HCT116 (cell line): ENCODE results near the gene HMCN2. TPM values are rescaled to one million over a fixed set of nuclear protein-coding genes. Genes with fewer than 3 reads are reported as not detected.

Source experiments
- ATAC-seq: fragments of 200-7000 bp; cut with Tn5 transposase; 2 replicates; pipeline ENCODE4 v1.9.1; 2020; ENCODE audit warnings: mild to moderate bottlenecking, moderate library complexity
- BruUV-seq: library from RNA; stranded (reverse); fragments of 400-500 nt; replicated peaks from 2 replicates; lab custom pipeline; 2021; lab: Mats Ljungman, UMichigan
- CTCF ChIA-PET: fragments of 300-600 bp; sonication (Branson Sonifier 250); formaldehyde crosslinking; loops from one replicate; lab custom pipeline; 2021; ENCODE audit warnings: antibody characterized with exemption; lab: Charles Lee
- POLR2A ChIA-PET: fragments of 300-600, 350-600 bp; sonication (Branson Sonifier 250); formaldehyde crosslinking; loops from one replicate; lab custom pipeline; 2021; ENCODE audit warnings: antibody characterized with exemption; lab: Charles Lee
- RAD21 ChIA-PET, 2 experiments: fragments of 300-600 bp; sonication (Branson Sonifier 250); formaldehyde crosslinking; loops; one replicate each; lab custom pipeline; 2023; ENCODE audit warnings: low total read pairs in 2 of 2; ENCODE audit not compliant: uncharacterized antibody in 2 of 2, unreplicated experiment in 2 of 2, low non-redundant PET in 1 of 2; lab: Charles Lee
- DNase-seq: peaks from one replicate; pipeline ENCODE4 v3.0.0-alpha.2; 2010; ENCODE audit warnings: low read depth, low spot score
- H2AFZ ChIP-seq: fragments of 200-600 bp; shearing (Covaris generic), sonication (generic); 2 replicates; pipeline ENCODE4 v1.6.1; 2017; ENCODE audit warnings: low read depth, mixed run types, mixed read lengths, antibody characterized with exemption, low read length; ENCODE audit not compliant: poor library complexity, severe bottlenecking
- H3K27ac ChIP-seq: 2 replicates; pipeline ENCODE4 v1.5.1; 2012; ENCODE audit warnings: low read depth, low read length
- H3K27me3 ChIP-seq: fragments of 200-600 bp; sonication (generic); 2 replicates; pipeline ENCODE4 v1.6.1; 2016; ENCODE audit warnings: mixed run types, low read length, mixed read lengths; ENCODE audit not compliant: insufficient read depth
- H3K36me3 ChIP-seq, 2 experiments: fragments of 200-500 bp in 1 of 2; fragments of 200-600 bp in 1 of 2; sonication (Bioruptor generic) in 1 of 2; sonication (generic) in 1 of 2; 2 replicates each; pipeline versions ENCODE4 v1.5.1 to v1.6.1; 2014 to 2016; ENCODE audit warnings: low read length in 2 of 2, inconsistent platforms in 1 of 2, mixed read lengths in 1 of 2, mixed run types in 1 of 2; ENCODE audit not compliant: insufficient read depth in 2 of 2, control insufficient read depth in 1 of 2
- H3K4me1 ChIP-seq, 2 experiments: fragments of 200-600 bp in 1 of 2; sonication (generic) in 1 of 2; 2 replicates each; pipeline versions ENCODE4 v1.5.1 to v1.6.1; 2012 to 2017; ENCODE audit warnings: low read length in 2 of 2, inconsistent platforms in 1 of 2, mild to moderate bottlenecking in 1 of 2, mixed read lengths in 1 of 2, mixed run types in 1 of 2, moderate library complexity in 1 of 2; ENCODE audit not compliant: insufficient read depth in 2 of 2, control insufficient read depth in 1 of 2
- H3K4me2 ChIP-seq: fragments of 200-600 bp; sonication (generic); 2 replicates; pipeline ENCODE4 v1.6.1; 2017; ENCODE audit warnings: mixed run types, low read length, mixed read lengths
- H3K4me3 ChIP-seq, 2 experiments: fragments of 200-600 bp in 1 of 2; sonication (generic) in 1 of 2; replicated peaks in 1 of 2; 2 replicates each; pipeline ENCODE4 v1.5.1; 2011 to 2016; ENCODE audit warnings: low read length in 2 of 2, control low read depth in 1 of 2, low read depth in 1 of 2, mild to moderate bottlenecking in 1 of 2, mixed read lengths in 1 of 2, mixed run types in 1 of 2
- H3K79me2 ChIP-seq: fragments of 200-600 bp; sonication (generic); 2 replicates; pipeline ENCODE4 v1.6.1; 2017; ENCODE audit warnings: mild to moderate bottlenecking, mixed run types, low read length, moderate library complexity, mixed read lengths; ENCODE audit not compliant: insufficient read depth
- H3K9ac ChIP-seq: fragments of 200-600 bp; sonication (generic); 2 replicates; pipeline ENCODE4 v1.6.1; 2016; ENCODE audit warnings: low read length, mixed read lengths
- H3K9me2 ChIP-seq: fragments of 200-600 bp; sonication (generic), shearing (Covaris generic); 2 replicates; pipeline ENCODE4 v1.6.1; 2017; ENCODE audit warnings: mixed run types, mild to moderate bottlenecking, moderate library complexity; ENCODE audit not compliant: insufficient read depth
- H3K9me3 ChIP-seq, 2 experiments: fragments of 200-500 bp in 1 of 2; fragments of 200-600 bp in 1 of 2; sonication (Bioruptor generic) in 1 of 2; sonication (generic) in 1 of 2; 2 replicates each; pipeline ENCODE4 v1.6.1; 2014 to 2017; ENCODE audit warnings: low read length in 2 of 2, mixed read lengths in 2 of 2, inconsistent platforms in 1 of 2, low read depth in 1 of 2, mild to moderate bottlenecking in 1 of 2, mixed run types in 1 of 2, moderate library complexity in 1 of 2; ENCODE audit not compliant: control insufficient read depth in 1 of 2, insufficient read depth in 1 of 2
- H4K20me1 ChIP-seq: fragments of 200-600 bp; sonication (generic), shearing (Covaris generic); 2 replicates; pipeline ENCODE4 v1.6.1; 2017; ENCODE audit warnings: mixed run types, mild to moderate bottlenecking, moderate library complexity; ENCODE audit not compliant: insufficient read depth
- ATF3 ChIP-seq: IDR thresholded peaks from 2 replicates; pipeline ENCODE4 v1.6.1; 2012
- CBX3 ChIP-seq: IDR thresholded peaks from 2 replicates; pipeline ENCODE4 v1.6.1; 2012; ENCODE audit warnings: low read depth
- CEBPB ChIP-seq: IDR thresholded peaks from 2 replicates; pipeline ENCODE4 v1.6.1; 2012; ENCODE audit warnings: low read depth
- EGR1 ChIP-seq: IDR thresholded peaks from 2 replicates; pipeline ENCODE4 v1.6.1; 2012; ENCODE audit warnings: low read depth
- ELF1 ChIP-seq: IDR thresholded peaks from 2 replicates; pipeline ENCODE4 v1.6.1; 2012; ENCODE audit warnings: low read depth, borderline replicate concordance
- EZH2 ChIP-seq: fragments of 200-600 bp; sonication (generic); IDR thresholded peaks from 2 replicates; pipeline ENCODE4 v1.6.1; 2017; ENCODE audit warnings: antibody characterized with exemption, mixed run types
- EZH2phosphoT487 ChIP-seq: fragments of 200-600 bp; IDR thresholded peaks from 2 replicates; pipeline ENCODE4 v1.6.1; 2018; ENCODE audit warnings: antibody characterized with exemption, borderline replicate concordance
- FOSL1 ChIP-seq: IDR thresholded peaks from 2 replicates; pipeline ENCODE4 v1.6.1; 2012; ENCODE audit warnings: low read depth
- JUND ChIP-seq: IDR thresholded peaks from 2 replicates; pipeline ENCODE4 v1.6.1; 2012
- MAX ChIP-seq: IDR thresholded peaks from 2 replicates; pipeline ENCODE4 v1.6.1; 2012
- POLR2A ChIP-seq: IDR thresholded peaks from 2 replicates; pipeline ENCODE4 v1.7.0; 2011; ENCODE audit warnings: borderline replicate concordance; ENCODE audit not compliant: insufficient read depth, insufficient read length; ENCODE audit errors: extremely low read depth
- POLR2AphosphoS5 ChIP-seq: IDR thresholded peaks from 2 replicates; pipeline ENCODE4 v1.6.1; 2011; ENCODE audit warnings: mild to moderate bottlenecking, low read depth, low read length, moderate library complexity
- RAD21 ChIP-seq: IDR thresholded peaks from 2 replicates; pipeline ENCODE4 v1.6.1; 2012; ENCODE audit warnings: low read depth, mild to moderate bottlenecking
- SIN3A ChIP-seq: IDR thresholded peaks from 2 replicates; pipeline ENCODE4 v1.6.1; 2012; ENCODE audit warnings: low read depth
- SRF ChIP-seq: IDR thresholded peaks from 2 replicates; pipeline ENCODE4 v1.6.1; 2012; ENCODE audit warnings: low read depth
- YY1 ChIP-seq: IDR thresholded peaks from 2 replicates; pipeline ENCODE4 v1.6.1; 2011; ENCODE audit warnings: low read length, low read depth, moderate library complexity, mild to moderate bottlenecking; ENCODE audit not compliant: insufficient replicate concordance; ENCODE audit errors: extremely low read depth
- ZBTB33 ChIP-seq: IDR thresholded peaks from 2 replicates; pipeline ENCODE4 v1.6.1; 2011; ENCODE audit warnings: mild to moderate bottlenecking, low read length, moderate library complexity; ENCODE audit not compliant: insufficient replicate concordance; ENCODE audit errors: extremely low read depth
- ZFX ChIP-seq: fragments of 450-650 bp; IDR thresholded peaks from 2 replicates; pipeline ENCODE4 v1.6.1; 2017
- ZNF274 ChIP-seq: fragments of 200-500 bp; sonication (Bioruptor generic); IDR thresholded peaks from 2 replicates; pipeline ENCODE4 v1.6.1; 2014; ENCODE audit warnings: mild to moderate bottlenecking, low read depth, low read length, inconsistent platforms
- intact Hi-C: fragments of 100-400 bp; cut with micrococcal nuclease; formaldehyde crosslinking; loops from 2 replicates; pipeline ENCODE4 v1.10.0; 2022
- total RNA-seq: library from RNA; stranded (reverse); gene quantifications from one replicate; pipeline ENCODE4 v1.2.1, GENCODE V29; 2021; ENCODE audit not compliant: unreplicated experiment
- TF ChIP-seq, protein P1 (sequence below): IDR thresholded peaks from 2 replicates; pipeline ENCODE4 v1.6.1; 2012; ENCODE audit warnings: low read depth

Gene HMCN2
- total RNA-seq, 1 experiment from 2014 or later, result 0.22 TPM

DNA sequence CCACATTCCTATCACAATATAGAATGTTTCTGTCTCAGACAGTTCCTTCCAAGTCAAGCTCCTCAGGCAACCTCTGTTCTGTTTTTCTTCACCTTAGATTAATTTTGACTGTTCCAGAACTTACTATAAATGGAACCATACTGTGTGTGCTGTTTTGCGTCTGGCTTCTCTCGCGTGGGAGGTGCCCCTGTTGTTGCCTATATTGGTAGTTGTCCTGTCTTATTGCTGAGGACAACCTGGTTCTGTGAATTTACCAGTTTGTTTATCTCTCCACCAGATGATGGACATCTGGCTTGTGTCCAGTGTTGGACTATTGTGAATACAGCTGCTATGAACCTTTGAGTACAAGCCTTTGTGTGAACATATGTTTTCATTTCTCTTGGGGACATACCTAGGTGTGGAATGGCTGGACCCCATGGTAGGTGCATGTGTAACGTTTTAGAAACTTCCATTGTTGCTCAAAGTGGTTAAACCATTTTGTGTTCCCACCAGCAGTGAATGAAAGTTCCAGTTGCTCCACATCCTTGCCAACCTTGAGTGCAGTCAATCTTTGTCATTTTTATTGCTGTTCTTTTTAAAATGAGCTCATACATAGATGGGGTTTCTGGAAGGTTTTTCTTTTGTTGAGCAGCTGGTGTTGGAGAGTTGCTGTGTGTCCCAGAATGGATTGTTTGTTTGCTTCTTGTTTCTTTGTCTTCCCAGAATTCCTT is 18.1 kb downstream of the HMCN2 start:
- Histone ChIP-seq H3K27me3 (peaks cover 40% of the 10 kb centered on the region), H4K20me1 (no peaks in the 10 kb centered on the region), H3K9me3 (no peaks in the 10 kb centered on the region), H3K79me2 (no peaks in the 10 kb centered on the region), H3K27ac (no peak overlapping the region), H3K36me3 (no peaks in the 10 kb centered on the region), H3K9ac (no peak overlapping the region), H2AFZ (no peak overlapping the region), H3K4me2 (no peak overlapping the region), H3K4me1 (no peaks in the 10 kb centered on the region), H3K9me2 (no peaks in the 10 kb centered on the region), H3K4me3 (no peak overlapping the region)
- intact Hi-C loops, result no loop called here
- no peak for DNase-seq
- ATAC-seq, result no peak
- no TSS peak for BruUV-seq
- ChIA-PET POLR2A (no interaction called here), CTCF (no interaction called here), RAD21 (no interaction called here)
- TF ChIP-seq ELF1, result no peak
- no peak for TF ChIP-seq POLR2AphosphoS5
- no peak for TF ChIP-seq ZNF274
- no peak for TF ChIP-seq YY1
- TF ChIP-seq EGR1, result no peak
- TF ChIP-seq MAX, result no peak
- TF ChIP-seq ZBTB33, result no peak
- TF ChIP-seq EZH2, result no peak
- no peak for TF ChIP-seq JUND
- TF ChIP-seq, protein P1, sequence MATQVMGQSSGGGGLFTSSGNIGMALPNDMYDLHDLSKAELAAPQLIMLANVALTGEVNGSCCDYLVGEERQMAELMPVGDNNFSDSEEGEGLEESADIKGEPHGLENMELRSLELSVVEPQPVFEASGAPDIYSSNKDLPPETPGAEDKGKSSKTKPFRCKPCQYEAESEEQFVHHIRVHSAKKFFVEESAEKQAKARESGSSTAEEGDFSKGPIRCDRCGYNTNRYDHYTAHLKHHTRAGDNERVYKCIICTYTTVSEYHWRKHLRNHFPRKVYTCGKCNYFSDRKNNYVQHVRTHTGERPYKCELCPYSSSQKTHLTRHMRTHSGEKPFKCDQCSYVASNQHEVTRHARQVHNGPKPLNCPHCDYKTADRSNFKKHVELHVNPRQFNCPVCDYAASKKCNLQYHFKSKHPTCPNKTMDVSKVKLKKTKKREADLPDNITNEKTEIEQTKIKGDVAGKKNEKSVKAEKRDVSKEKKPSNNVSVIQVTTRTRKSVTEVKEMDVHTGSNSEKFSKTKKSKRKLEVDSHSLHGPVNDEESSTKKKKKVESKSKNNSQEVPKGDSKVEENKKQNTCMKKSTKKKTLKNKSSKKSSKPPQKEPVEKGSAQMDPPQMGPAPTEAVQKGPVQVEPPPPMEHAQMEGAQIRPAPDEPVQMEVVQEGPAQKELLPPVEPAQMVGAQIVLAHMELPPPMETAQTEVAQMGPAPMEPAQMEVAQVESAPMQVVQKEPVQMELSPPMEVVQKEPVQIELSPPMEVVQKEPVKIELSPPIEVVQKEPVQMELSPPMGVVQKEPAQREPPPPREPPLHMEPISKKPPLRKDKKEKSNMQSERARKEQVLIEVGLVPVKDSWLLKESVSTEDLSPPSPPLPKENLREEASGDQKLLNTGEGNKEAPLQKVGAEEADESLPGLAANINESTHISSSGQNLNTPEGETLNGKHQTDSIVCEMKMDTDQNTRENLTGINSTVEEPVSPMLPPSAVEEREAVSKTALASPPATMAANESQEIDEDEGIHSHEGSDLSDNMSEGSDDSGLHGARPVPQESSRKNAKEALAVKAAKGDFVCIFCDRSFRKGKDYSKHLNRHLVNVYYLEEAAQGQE, result no peak
- TF ChIP-seq EZH2phosphoT487, result no peak
- no peak for TF ChIP-seq ZFX
- no peak for TF ChIP-seq RAD21
- no peak for TF ChIP-seq ATF3
- TF ChIP-seq CEBPB, result no peak
- TF ChIP-seq SRF, result no peak
- no peak for TF ChIP-seq SIN3A
- TF ChIP-seq CBX3, result no peak
- no peak for TF ChIP-seq POLR2A
- TF ChIP-seq FOSL1, result no peak
